Measurements from ENCODE around the gene TMEM219. TPM values are rescaled to one million over a fixed set of nuclear protein-coding genes. Genes with fewer than 3 reads are reported as not detected.
A peak's percentile ranks its signal among the peaks of the same experiment; 100 is the strongest.
"Not testable (repeated sequence)": the region's sequence is repeated elsewhere in the genome, so short reads cannot be mapped to it uniquely, and the experiment has no call there.

TMEM219 gene
- total RNA-seq, 2 experiments from 2014 or later: 31.9 to 35.5 TPM

DNA sequence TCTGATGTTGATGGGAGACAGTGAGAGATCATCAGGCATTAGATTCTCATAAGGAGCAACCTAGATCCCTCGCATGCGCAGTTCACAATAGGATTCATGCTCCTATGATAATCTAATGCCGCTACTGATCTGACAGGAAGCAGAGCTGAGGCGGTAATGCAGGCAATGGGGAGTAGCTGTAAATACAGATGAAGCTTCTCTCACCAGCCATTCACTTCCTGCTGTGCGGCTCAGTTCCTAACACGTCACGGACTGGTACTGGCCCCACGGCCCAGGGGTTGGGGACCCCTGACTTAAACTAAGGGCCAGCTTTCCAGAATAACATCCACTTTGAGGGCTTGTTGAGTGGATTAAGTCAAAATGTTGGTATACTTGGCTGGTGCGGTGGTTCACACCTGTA lies 2.6 kb upstream of the TMEM219 start:
- Mint-ChIP-seq H3K27ac (no peak overlapping the region), H3K36me3 (ENCODE audit: low read depth) (peaks cover 2% of the 10 kb centered on the region), H3K27me3 (ENCODE audit: low read depth) (no peaks in the 10 kb centered on the region), H3K4me1 (ENCODE audit: low read depth) (peaks cover 20% of the 10 kb centered on the region), H3K9me3 (no peaks in the 10 kb centered on the region), H3K4me3 (no peak overlapping the region)
- CTCF ChIA-PET: no interaction called here
- peak; percentile 13 for DNase-seq
- intact Hi-C loops (cut with micrococcal nuclease): no loop called here

DNA sequence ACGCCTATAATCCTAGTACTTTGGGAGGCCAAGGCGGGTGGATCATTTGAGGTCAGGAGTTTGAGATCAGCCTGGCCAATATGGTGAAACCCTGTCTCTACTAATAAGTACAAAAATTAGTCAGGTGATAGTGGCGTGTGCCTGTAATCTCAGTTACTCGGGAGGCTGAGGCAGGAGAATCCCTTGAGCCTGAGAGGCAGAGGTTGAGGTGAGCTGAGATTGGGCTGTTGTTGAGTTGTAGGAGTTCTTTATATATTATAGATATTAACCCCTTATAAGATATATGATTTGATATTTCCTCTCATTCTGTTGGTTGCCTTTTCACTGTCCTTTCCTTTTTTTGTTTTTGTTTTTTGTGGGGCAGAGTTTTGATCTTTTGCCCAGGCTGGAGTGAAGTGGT lies 2.1 kb upstream of the TMEM219 start:
- H3K27ac Mint-ChIP-seq; H3K36me3 Mint-ChIP-seq (ENCODE audit: low read depth); H3K9me3 Mint-ChIP-seq; DNase-seq; H3K27me3 Mint-ChIP-seq (ENCODE audit: low read depth): not testable (repeated sequence)
- Mint-ChIP-seq H3K4me1 (ENCODE audit: low read depth) (peaks cover 20% of the 10 kb centered on the region), H3K4me3 (peak overlapping the region; percentile 21)
- CTCF ChIA-PET: interaction anchor here (0.6 kb wide), 1 partner anchor 135 kb away, joined by 3 read pairs; no protein-coding TSS in a partner anchor
- intact Hi-C loops (cut with micrococcal nuclease): loop anchor here (10.0 kb wide), 2 partner anchors 945 to 1005 kb away; partner anchors contain the start of gene NFATC2IP

DNA sequence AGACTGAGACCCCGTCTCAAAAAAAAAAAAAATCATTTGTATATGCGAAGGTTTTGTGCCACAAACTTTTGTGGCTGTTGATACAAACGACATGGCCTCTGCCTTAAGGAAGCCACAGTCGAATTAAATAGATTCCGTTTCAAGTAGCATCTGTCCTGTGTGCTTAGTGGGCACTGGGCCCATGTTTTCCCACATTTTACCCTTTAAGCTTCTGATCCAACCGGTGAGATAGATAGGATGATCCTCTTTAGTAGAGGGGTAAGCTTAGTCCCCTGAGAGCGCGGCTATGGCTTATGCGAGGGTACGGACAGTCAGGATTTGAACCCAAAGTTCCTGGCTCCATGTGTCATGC lies 776 bp upstream of the TMEM219 start:
- DNase-seq: no peak
- CTCF ChIA-PET: interaction anchor here (0.6 to 2.4 kb wide), 9 partner anchors 12 to 281 kb away, joined by 3 to 20 read pairs (median 4); partner anchors contain the start of gene TAOK2
- H3K27me3 Mint-ChIP-seq (ENCODE audit: low read depth): no peaks in the 10 kb centered on the region
- peaks cover 20% of the 10 kb centered on the region for H3K4me1 Mint-ChIP-seq (ENCODE audit: low read depth)
- H3K9me3 Mint-ChIP-seq: no peaks in the 10 kb centered on the region
- intact Hi-C loops (cut with micrococcal nuclease): loop anchor here (1.0 to 10.0 kb wide), 3 partner anchors 35 to 1006 kb away; partner anchors contain the start of genes KCTD13 and NFATC2IP
- peaks cover 3% of the 10 kb centered on the region for H3K36me3 Mint-ChIP-seq (ENCODE audit: low read depth)
- H3K4me3 Mint-ChIP-seq: peak overlapping the region; percentile 87
- H3K27ac Mint-ChIP-seq: peak overlapping the region; percentile 83

DNA sequence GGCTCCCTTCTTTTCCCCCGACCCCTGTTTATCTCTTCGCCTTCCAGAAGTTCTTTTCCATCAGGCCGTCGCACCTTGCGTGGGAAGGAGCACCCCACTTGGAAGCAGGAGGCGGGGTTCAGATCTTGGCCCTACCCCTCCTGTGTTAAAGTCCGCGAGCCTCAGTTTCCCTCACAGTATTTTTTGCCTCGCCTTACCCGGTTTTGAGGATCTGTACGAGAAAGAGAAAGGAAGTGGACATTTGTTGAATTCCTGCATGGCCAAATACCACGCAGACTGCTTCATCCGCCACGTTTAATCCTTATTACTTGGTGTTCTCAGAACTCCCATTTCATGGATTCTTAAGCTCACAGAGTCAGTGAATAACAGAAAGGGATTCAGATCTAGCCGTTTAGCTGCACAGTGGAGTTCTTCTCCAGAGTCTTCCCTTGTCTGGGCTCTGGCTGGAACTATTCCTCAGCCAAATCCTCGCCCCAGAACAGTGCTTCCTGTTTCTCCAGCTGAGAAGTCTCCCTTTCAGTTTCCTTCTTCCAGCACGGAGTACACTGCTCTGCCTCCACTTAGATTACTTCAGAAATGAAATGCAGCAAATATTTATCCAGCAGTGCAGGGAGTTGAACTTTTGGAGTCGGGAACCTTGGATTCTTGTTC lies 590 bp downstream of the TMEM219 start:
- Mint-ChIP-seq H3K4me3 (peak overlapping the region; percentile 87), H3K36me3 (ENCODE audit: low read depth) (peaks cover 3% of the 10 kb centered on the region), H3K4me1 (ENCODE audit: low read depth) (peaks cover 20% of the 10 kb centered on the region), H3K27ac (peak overlapping the region; percentile 76), H3K27me3 (ENCODE audit: low read depth) (no peaks in the 10 kb centered on the region), H3K9me3 (no peaks in the 10 kb centered on the region)
- no peak for DNase-seq
- CTCF ChIA-PET: interaction anchor here (1.0 to 2.4 kb wide), 4 partner anchors 11 to 167 kb away, joined by 3 to 20 read pairs (median 4); partner anchors contain the start of gene TAOK2
- intact Hi-C loops (cut with micrococcal nuclease): loop anchor here (1.0 to 10.0 kb wide), 3 partner anchors 99 to 1008 kb away; partner anchors contain the start of genes CDIPT and NFATC2IP

DNA sequence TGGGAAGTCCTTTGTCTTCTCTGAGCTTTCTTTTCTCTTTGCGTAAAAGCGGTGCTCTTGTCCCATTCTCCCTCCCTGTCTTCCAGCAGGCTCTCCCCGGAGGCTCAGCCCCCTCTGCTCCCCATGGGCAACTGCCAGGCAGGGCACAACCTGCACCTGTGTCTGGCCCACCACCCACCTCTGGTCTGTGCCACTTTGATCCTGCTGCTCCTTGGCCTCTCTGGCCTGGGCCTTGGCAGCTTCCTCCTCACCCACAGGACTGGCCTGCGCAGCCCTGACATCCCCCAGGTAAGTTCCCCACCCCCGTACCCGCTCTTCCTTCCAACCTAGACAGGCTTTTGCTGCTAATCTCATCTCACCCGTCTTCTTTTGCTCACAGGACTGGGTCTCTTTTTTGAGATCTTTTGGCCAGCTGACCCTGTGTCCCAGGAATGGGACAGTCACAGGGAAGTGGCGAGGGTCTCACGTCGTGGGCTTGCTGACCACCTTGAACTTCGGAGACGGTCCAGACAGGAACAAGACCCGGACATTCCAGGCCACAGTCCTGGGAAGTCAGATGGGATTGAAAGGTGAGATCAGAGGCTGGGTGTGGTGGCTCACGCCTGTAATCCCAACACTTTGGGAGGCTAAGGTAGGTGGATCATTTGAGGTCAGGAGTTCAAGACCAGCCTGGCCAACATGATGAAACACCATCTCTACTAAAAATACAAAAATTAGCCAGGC lies 1.3 kb downstream of the TMEM219 start:
- intact Hi-C loops (cut with micrococcal nuclease): loop anchor here (10.0 kb wide), 2 partner anchors 948 to 1008 kb away; partner anchors contain the start of gene NFATC2IP
- no peak for DNase-seq
- no peaks in the 10 kb centered on the region for H3K9me3 Mint-ChIP-seq

DNA sequence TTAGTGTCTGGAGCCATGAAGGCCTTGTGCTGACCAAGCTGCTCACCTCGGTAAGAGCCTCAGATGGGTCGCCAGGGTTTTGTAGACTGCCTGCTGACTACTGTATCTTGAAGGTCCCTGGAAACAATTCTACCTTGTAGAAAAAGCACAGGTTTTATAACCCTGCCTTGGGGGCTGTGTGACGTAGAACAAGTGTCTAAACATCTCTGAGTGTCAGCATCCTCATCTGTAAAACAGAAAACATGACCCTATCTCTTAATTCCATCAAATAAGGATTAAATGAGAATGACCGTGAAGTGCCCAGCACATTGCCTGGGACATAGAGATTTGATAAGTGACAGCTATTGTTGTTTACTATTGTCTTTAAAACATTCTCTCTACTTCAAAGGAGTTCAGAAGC lies 6.3 kb downstream of the TMEM219 start:
- CTCF ChIA-PET: interaction anchor here (0.6 kb wide), 1 partner anchor 95 kb away, joined by 4 read pairs; no protein-coding TSS in a partner anchor
- Mint-ChIP-seq H3K27me3 (ENCODE audit: low read depth) (no peaks in the 10 kb centered on the region), H3K4me1 (ENCODE audit: low read depth) (peaks cover 5% of the 10 kb centered on the region), H3K36me3 (ENCODE audit: low read depth) (peaks cover 11% of the 10 kb centered on the region), H3K4me3 (no peak overlapping the region), H3K27ac (no peak overlapping the region), H3K9me3 (no peaks in the 10 kb centered on the region)
- DNase-seq: no peak
- intact Hi-C loops (cut with micrococcal nuclease): loop anchor here (10.0 kb wide), 2 partner anchors 953 to 1013 kb away; partner anchors contain the start of gene NFATC2IP

More for the DNA sequence above, 1.3 kb downstream of the TMEM219 start:
- H3K27me3 Mint-ChIP-seq (ENCODE audit: low read depth): no peaks in the 10 kb centered on the region
- H3K36me3 Mint-ChIP-seq (ENCODE audit: low read depth): peaks cover 3% of the 10 kb centered on the region
- H3K4me1 Mint-ChIP-seq (ENCODE audit: low read depth): peaks cover 20% of the 10 kb centered on the region
- CTCF ChIA-PET: interaction anchor here (1.0 to 2.4 kb wide), 2 partner anchors 10 to 156 kb away, joined by 3 to 20 read pairs; partner anchors contain the start of gene TAOK2
- H3K27ac Mint-ChIP-seq: peak overlapping the region; percentile 76
- peak overlapping the region; percentile 87 for H3K4me3 Mint-ChIP-seq

DNA sequence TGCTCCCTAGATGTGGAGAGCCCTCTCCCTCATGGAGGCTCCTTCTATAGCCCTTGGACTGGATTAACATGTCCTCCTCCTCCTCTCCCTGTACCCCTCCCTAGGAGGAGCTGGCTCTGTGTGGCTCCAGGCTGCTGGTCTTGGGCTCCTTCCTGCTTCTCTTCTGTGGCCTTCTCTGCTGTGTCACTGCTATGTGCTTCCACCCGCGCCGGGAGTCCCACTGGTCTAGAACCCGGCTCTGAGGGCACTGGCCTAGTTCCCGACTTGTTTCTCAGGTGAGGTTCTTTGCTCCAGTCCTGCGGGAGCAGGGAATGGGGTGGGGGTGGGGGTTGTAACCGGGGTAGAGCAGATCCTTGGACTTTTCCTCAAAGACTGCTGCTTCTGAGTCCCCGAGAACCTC lies 9.4 kb downstream of the TMEM219 start:
- no peaks in the 10 kb centered on the region for H3K9me3 Mint-ChIP-seq
- H3K36me3 Mint-ChIP-seq (ENCODE audit: low read depth): peaks cover 13% of the 10 kb centered on the region
- H3K4me3 Mint-ChIP-seq: no peak overlapping the region
- H3K27me3 Mint-ChIP-seq (ENCODE audit: low read depth): no peaks in the 10 kb centered on the region
- H3K4me1 Mint-ChIP-seq (ENCODE audit: low read depth): peaks cover 21% of the 10 kb centered on the region
- DNase-seq: no peak
- no peak overlapping the region for H3K27ac Mint-ChIP-seq
- CTCF ChIA-PET: interaction anchor here (0.7 kb wide), 1 partner anchor 479 kb away, joined by 3 read pairs; no protein-coding TSS in a partner anchor
- intact Hi-C loops (cut with micrococcal nuclease): loop anchor here (5.0 kb wide), 3 partner anchors 36 to 149 kb away; partner anchors contain the start of genes C16orf92 and MVP

DNA sequence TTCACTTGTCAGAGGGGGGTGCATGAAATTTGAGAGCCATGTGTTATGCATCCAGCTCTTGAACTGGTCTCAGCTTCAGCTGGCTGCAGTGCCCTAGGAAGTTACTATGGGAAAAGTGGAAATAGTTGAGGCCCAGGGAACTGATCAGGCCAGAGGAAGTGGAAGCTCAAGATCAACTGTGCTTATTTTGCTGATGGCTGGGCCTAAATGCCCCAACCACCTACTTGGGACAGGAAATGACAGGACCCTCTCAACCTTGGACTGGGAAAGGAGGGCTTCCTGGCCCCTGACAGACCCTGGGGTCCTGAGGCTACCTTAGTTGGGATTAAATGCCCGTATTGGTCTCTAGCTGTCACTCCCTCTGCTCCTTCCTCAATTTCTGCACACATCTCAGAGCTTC lies 10.6 kb downstream of the TMEM219 start:
- peaks cover 13% of the 10 kb centered on the region for H3K36me3 Mint-ChIP-seq (ENCODE audit: low read depth)
- no peak for DNase-seq
- CTCF ChIA-PET: interaction anchor here (0.7 to 2.9 kb wide), 2 partner anchors 11 to 105 kb away, joined by 3 to 20 read pairs; partner anchors contain the start of gene TMEM219
- no peaks in the 10 kb centered on the region for H3K9me3 Mint-ChIP-seq
- intact Hi-C loops (cut with micrococcal nuclease): loop anchor here (5.0 kb wide), 3 partner anchors 35 to 150 kb away; partner anchors contain the start of genes C16orf92 and MVP
- H3K27me3 Mint-ChIP-seq (ENCODE audit: low read depth): no peaks in the 10 kb centered on the region
- no peak overlapping the region for H3K4me3 Mint-ChIP-seq
- H3K27ac Mint-ChIP-seq: no peak overlapping the region
- H3K4me1 Mint-ChIP-seq (ENCODE audit: low read depth): peaks cover 28% of the 10 kb centered on the region

DNA sequence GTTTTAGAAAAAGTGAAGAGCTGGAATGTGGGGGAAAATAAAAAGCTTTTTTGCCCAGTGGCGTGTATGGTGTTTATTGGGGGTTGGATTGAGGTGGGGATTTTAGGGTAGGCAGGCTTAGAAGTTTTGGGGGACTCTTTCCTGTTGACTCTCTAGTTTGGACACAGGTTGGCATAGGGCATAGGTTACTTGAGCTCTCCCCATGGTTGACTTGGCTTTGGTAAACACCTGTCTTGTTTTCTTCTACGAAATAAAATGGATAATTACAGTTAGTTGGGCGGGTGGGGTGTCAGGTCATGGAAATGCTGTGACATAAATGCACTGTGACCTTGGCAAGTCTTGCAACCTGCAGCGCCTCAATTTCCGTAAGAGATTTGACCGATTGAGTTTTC lies 11.1 kb downstream of the TMEM219 start:
- H3K27ac Mint-ChIP-seq: peak overlapping the region; percentile 72
- peaks cover 28% of the 10 kb centered on the region for H3K4me1 Mint-ChIP-seq (ENCODE audit: low read depth)
- no peaks in the 10 kb centered on the region for H3K27me3 Mint-ChIP-seq (ENCODE audit: low read depth)
- no peaks in the 10 kb centered on the region for H3K9me3 Mint-ChIP-seq
- intact Hi-C loops (cut with micrococcal nuclease): loop anchor here (1.0 to 5.0 kb wide), 7 partner anchors 22 to 168 kb away; partner anchors contain the start of genes C16orf92, CDIPT, HIRIP3 and KCTD13
- CTCF ChIA-PET: interaction anchor here (0.7 to 2.9 kb wide), 4 partner anchors 11 to 152 kb away, joined by 3 to 20 read pairs (median 4); partner anchors contain the start of gene TMEM219
- peaks cover 13% of the 10 kb centered on the region for H3K36me3 Mint-ChIP-seq (ENCODE audit: low read depth)
- DNase-seq: no peak
- H3K4me3 Mint-ChIP-seq: peak overlapping the region; percentile 97

DNA sequence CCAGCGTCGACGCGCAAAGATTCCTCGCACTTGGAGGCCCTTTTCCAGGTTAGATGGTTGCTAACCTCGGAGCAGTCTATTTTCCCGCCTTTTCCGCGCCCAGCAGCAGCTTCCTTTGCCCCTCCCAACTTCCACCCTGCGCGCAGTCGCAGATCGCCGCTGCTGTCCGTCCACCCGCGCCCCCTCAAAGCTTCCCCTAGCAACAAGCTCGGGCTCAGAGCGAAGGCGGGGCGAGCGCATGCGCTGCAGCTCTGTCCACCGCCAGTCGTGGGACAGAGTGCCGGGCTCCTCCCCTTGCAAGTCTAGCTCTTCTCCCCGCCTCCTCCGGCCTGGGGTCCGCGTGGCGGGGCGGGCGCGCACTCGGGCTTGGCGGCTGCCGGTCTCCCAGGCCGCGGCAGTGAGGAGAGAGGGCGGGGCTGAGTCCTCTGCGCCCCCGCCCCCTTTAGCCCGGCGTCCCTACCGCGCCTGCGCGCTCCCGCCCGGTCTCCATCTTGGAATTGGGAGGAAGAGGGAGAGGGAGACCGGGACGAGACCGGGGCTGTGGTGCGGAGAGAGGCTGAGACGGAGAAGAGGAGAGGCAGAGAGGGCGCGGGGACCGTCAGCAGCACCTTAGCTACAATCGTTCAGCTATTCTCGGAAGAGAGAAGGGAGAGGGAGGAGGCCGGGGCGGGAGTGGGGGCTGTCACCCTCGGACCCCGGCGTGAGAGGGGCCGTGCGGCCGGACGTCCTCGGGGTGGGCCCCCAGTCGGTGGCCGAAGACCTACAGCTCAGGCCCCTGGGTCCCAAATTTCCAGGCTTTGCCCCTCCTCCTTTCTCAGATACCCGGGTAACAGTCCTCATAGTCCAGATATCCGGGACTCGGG lies 11.7 kb downstream of the TMEM219 start, which contains the start of gene TAOK2:
TSS of gene TAOK2 (plus strand) at position 485 of the 863 bp plus-strand sequence. CDS start 3,905 bp downstream, outside the sequence.
- DNase-seq: peak; percentile 95
- CTCF ChIA-PET: interaction anchor here (0.5 to 2.9 kb wide), 4 partner anchors 12 to 152 kb away, joined by 3 to 20 read pairs (median 4); partner anchors contain the start of gene TMEM219
- peak within 1 kb of the TSS; percentile 82 for H3K27ac Mint-ChIP-seq
- H3K9me3 Mint-ChIP-seq: no peaks in the 10 kb centered on the region
- H3K27me3 Mint-ChIP-seq (ENCODE audit: low read depth): no peaks in the 10 kb centered on the region
- peaks cover 28% of the 10 kb centered on the region for H3K4me1 Mint-ChIP-seq (ENCODE audit: low read depth)
- intact Hi-C loops (cut with micrococcal nuclease): loop anchor here (1.0 to 5.0 kb wide), 7 partner anchors 22 to 168 kb away; partner anchors contain the start of genes C16orf92, CDIPT, HIRIP3 and KCTD13
- peaks cover 11% of the 10 kb centered on the region for H3K36me3 Mint-ChIP-seq (ENCODE audit: low read depth)
- peak within 1 kb of the TSS; percentile 97 for H3K4me3 Mint-ChIP-seq
